NCI-H774 (cell line): ENCODE measurements around the gene NEAT1.
A peak's percentile ranks its signal among the peaks of the same experiment; 100 is the strongest.

Experiments used
- DNase-seq: peaks from one replicate; lab custom pipeline; 2025; lab: John Stamatoyannopoulos, UW

Gene NEAT1

GRCh38 chr11:65422633-65423515 lies at the start of gene NEAT1:
TSS of gene NEAT1 (plus strand) at chr11:65422798.
- DNase-seq: peak; percentile 87

DNA sequence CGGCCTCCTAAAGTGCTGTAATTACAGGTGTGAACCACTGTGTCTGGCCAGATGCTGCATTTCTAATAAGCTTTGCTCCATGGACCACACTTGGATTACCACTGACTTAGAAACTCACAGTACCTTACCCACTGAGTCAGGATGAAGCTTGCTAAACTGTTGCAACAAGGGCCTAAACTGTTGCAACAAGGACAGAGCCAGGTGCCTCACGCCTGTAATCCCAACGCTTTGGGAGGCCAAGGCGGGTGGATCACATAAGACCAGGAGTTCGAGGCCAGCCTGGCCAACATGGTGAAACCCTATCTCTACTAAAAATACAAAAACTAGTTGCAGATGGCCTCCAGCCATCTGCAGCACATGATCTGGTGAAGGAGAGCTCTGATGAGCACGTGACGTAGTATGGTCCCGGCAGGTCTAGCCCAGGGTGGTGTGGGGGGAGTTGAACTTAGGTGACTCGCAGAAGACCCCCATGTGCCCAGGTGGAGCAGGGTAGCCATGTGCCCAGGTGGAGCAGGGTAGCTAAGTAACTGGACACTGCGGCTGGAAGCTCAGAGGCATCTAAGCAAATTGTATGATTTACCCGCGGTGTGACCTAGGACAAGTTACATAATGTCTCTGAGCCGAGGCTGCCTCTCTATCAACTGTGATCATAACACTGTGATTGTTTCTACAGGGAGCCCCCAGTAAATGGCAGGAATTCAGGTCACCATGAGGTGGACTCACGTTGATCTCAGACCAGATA lies 48.6 kb upstream of the NEAT1 start:
- DNase-seq: no peak

DNA sequence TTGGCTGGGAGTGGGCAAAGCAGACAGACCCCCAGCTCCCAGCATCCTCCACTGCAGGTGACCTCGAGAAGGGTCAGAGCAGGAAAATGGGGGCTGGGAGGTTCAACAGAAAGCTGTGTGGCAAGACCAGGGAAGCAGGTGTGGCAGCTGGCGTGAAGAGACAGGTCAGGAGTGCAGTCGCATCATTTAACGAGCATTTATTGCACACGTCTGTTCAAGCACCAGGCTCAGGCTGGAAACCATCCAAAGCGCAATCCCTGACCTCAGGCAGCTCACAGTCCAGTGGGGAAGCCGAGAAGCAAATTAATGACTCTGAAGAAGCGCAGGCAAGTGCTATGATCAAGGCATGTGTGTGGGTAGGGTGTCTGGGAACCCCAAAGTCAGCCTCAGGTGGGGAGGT lies 47.6 kb upstream of the NEAT1 start:
- no peak for DNase-seq

DNA sequence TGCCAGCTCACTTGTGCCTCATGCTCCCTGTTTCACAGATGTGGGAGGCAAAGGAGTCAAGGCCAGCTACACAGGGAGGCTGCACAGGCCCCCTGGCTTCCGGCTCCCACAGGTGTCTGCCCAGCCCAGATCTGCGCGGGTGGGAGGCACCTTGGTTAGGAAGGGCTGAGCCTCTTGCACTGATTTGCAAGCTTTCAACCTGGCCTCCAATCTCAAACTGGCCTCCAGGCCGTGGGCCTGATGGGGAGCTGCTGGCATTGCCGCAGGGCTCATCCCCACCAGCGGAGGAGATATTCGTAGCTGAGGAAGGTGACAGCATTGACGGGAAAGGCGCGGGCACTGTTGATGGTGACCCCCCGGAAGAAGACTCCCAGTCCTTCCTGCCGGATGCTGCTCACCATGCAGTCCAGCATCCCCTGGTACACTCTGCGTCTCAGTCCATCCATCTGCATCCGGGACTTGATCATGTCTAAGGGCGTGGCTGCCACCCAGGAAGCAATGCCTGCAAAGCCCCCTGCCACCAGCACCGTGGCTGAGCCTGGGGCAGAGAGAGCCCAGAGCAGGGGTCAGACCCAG lies 46.4 kb upstream of the NEAT1 start:
- no peak for DNase-seq

DNA sequence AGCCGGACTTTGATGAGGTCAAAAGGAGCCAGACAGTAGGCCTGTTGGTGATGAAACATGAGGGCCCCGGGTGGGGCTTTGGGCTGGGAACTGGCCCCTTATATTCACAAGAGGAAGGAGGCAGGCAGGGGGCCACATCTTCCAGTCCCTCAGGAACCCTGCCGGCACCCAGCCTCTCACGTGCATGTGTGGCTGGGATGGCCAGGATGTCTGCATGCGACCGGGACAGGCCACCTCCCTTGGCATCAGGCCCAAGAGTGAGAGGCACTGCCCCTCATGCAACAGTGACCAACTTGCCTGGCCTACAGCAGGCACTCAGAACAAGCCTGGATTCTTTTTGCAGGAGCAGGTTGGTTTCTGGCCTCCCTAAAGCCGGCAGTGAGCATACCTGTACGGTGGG lies 45.6 kb upstream of the NEAT1 start:
- DNase-seq: no peak

- DNase-seq: no peak
Measured at GRCh38 chr11:65377777-65378176, 44.8 kb upstream of the NEAT1 start.

GRCh38 chr11:65378208-65378927 lies 44.2 kb upstream of the NEAT1 start:
- DNase-seq: no peak

DNA sequence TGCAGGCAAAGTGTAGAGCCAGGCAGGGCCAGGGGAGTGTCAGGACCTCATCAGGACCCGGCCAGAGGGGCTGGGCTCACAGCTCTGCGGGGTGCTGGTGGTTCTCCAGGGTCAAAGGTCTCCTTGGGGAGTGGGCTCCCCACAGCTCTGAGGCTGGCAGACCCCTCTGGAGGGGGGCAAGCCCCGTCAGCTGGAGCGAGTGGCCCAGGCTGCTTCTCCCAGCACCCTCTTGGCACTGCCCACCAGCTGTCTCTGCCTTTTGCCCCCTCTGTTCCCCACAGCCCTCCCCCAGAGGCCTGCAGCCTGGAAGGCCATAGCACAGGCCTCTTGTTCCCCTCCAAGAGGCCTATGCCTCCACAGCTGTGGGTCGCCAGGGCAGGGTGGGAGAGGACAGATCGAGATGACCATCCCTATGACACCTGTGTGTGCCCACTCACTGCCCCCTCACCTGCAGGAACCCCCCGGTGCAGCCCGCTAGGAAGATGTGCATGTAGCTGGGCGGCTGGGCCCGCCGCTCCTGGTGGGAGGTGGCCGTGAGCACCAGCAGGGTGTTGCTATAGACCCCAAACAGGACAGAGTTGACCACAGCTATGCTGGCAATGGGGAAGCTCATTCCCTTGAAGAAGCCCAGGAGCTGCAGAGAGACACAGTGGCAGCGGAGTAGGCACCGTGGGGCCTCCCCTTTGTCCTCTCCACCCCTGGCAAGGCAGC lies 43.5 kb upstream of the NEAT1 start:
- no peak for DNase-seq

DNA sequence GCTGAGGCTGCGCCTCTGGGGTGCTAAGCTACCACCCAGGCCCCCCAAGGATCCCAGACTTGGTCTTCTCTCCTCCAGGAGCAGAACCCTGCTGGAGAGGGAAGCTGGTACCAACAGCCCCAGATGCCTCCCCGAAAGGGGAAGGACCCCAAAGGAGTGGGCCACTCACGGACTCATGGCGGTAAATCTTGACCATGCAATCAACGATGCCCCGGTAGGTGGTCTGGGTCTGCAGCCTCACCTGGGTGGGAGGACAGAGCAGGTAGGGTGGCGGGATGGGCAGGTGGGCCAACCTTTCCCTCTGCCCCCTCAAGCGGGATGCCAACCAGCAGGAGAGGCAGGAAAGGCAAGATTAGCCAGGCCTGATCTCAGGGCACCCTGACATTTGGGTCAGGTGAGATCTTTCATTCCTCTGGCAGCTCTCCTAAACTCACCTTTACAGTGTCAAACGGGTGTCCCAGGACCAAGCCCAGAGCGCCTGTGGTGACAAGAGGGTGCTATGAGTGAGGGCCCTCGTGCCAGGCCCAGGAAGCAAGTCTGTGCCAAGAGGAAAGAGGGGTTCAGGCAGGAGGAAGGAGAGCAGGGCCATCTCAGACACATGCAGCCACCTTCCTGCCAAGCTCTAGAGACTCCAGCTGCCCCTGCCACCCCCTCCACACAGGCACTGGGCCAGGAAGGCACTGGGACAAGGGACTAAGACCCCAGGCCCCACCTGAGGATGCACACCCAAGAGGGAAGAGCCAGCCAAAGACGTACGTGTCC lies 42.7 kb upstream of the NEAT1 start:
- no peak for DNase-seq

GRCh38 chr11:65380460-65381119 lies 42.0 kb upstream of the NEAT1 start:
- no peak for DNase-seq

- DNase-seq: no peak
Measured at GRCh38 chr11:65381716-65382032, 40.9 kb upstream of the NEAT1 start.

GRCh38 chr11:65382033-65382803 lies 40.4 kb upstream of the NEAT1 start, which contains the start of gene SLC25A45:
TSS of gene SLC25A45 (minus strand) at chr11:65382646. CDS start at chr11:65381951, 695 bp downstream.
- DNase-seq: peak; percentile 78

GRCh38 chr11:65382804-65383368 lies 39.7 kb upstream of the NEAT1 start:
- peak; percentile 72 for DNase-seq

- no peak for DNase-seq
Measured at GRCh38 chr11:65383778-65384177, 38.8 kb upstream of the NEAT1 start.

DNA sequence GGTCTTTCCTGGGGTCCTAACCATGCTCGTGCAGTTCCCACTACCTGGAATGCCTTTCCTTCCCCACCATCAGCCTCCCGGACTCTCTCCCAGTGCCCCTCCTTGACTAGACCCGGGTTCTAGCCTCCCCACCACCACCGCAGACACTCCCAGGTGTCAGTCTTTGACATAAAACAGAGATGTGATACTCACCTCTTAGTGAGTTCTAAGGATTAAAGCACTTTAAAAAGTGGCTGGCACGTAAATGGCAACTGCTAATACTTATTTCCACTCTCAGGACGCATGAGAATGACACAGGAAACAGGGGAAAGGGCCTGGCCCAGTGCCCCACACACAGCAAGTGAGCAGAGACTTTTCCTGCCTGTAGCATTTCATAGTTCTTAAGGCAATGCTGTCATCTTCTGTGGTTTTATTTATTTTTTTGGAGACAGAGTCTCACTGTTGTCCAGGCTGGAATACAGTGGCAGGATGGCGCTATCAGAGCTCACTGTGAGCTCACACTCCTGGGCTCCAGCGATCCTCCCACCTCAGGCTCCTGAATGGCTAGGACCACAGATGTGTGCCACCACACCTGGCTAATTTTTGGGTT lies 38.2 kb upstream of the NEAT1 start:
- no peak for DNase-seq

- peak; percentile 83 for DNase-seq
Measured at GRCh38 chr11:65386307-65387140, 36.1 kb upstream of the NEAT1 start, which contains the start of gene FRMD8. TSS of gene FRMD8 (plus strand) at chr11:65386637. CDS start at chr11:65387037, 400 bp downstream.

- no peak for DNase-seq
Measured at GRCh38 chr11:65388731-65389130, 33.9 kb upstream of the NEAT1 start.
